Body of pancreas (tissue), 4 donors: ENCODE data around the gene TMEM181. TPM values are rescaled to one million over a fixed set of nuclear protein-coding genes. Genes with fewer than 3 reads are reported as not detected.

Experiments used
- ATAC-seq: fragments of 150-250 bp; one replicate; pipeline ENCODE4 v1.9.1; 2016
- DNase-seq, 4 donors: peaks; one replicate each; pipeline ENCODE4 v3.0.0-alpha.2; 2019
- H3K27ac ChIP-seq, 4 donors: fragments of 200-600 bp; sonication (generic); 1 replicate in 3 of 4; 2 replicates in 1 of 4; pipeline versions ENCODE4 v1.5.1 to v1.6.1; 2016 to 2019; ENCODE audit warnings: mild to moderate bottlenecking in 1 of 4, mixed read lengths in 1 of 4, moderate library complexity in 1 of 4
- H3K27me3 ChIP-seq, 2 donors: fragments of 200-600 bp; sonication (generic); one replicate each; pipeline ENCODE4 v1.6.0; 2016; ENCODE audit warnings: mild to moderate bottlenecking in 1 of 2
- H3K36me3 ChIP-seq, 2 donors: fragments of 200-600 bp; sonication (generic); replicated peaks in 1 of 2; 2 replicates each; pipeline ENCODE4 v1.5.1; 2016; ENCODE audit warnings: low read depth in 2 of 2; ENCODE audit not compliant: insufficient read depth in 1 of 2
- H3K4me1 ChIP-seq: fragments of 200-600 bp; sonication (generic); one replicate; pipeline ENCODE4 v1.6.0; 2016
- H3K4me3 ChIP-seq, 2 donors: fragments of 200-600 bp; sonication (generic); 1 replicate in 1 of 2; 2 replicates in 1 of 2; pipeline ENCODE4 v1.5.1; 2016 to 2019
- H3K9me3 ChIP-seq, 3 donors: fragments of 200-600 bp; sonication (generic); 1 replicate in 2 of 3; 2 replicates in 1 of 3; pipeline ENCODE4 v1.5.1; 2016
- CTCF ChIP-seq, 7 experiments: fragments of 450-650 bp in 4 of 7; fragments of 200-600 bp in 3 of 7; sonication (generic) in 3 of 7; IDR thresholded peaks; one replicate each; pipeline ENCODE4 v1.5.1; 2016 to 2019; ENCODE audit warnings: antibody characterized with exemption in 7 of 7
- POLR2A ChIP-seq, 3 donors: fragments of 450-650 bp; IDR thresholded peaks; one replicate each; pipeline ENCODE4 v1.6.1; 2016; ENCODE audit warnings: antibody characterized with exemption in 3 of 3, mild to moderate bottlenecking in 2 of 3
- WGBS, 2 donors: methylation state at CpG; one replicate each; pipeline ENCODE4 v1.1.5; 2017; 5-methylcytosine and 5-hydroxymethylcytosine counted together
- intact Hi-C: fragments of 100-400 bp; cut with DNase I; formaldehyde crosslinking; loops from one replicate; pipeline ENCODE4 v1.15.1; 2023
- total RNA-seq, 2 donors: library from RNA; depleted of rRNA; stranded (reverse); fragments of >200 nt; gene quantifications; one replicate each; pipeline ENCODE4 v1.1.0, GENCODE V29; 2016

Gene TMEM181
- total RNA-seq, 2 donors from 2014 or later = 19.8 to 34.2 TPM

GRCh38 chr6:158564243-158565121 is 4.6 kb downstream of the TMEM181 start:
- DNase-seq = no peak
- Histone ChIP-seq H3K4me3 (no peak overlapping the region), H3K36me3 (no peaks in the 10 kb centered on the region), H3K9me3 (no peaks in the 10 kb centered on the region), H3K27me3 (no peaks in the 10 kb centered on the region), H3K27ac (peak overlapping the region in 3 of 4 donors; percentile 38 to 60 (median 41)), H3K4me1 (peaks cover 55% of the 10 kb centered on the region)
- no peak for TF ChIP-seq POLR2A (IDR thresholded peaks at IDR 0.05)
- no peak for TF ChIP-seq CTCF (IDR thresholded peaks at IDR 0.05)
- intact Hi-C loops = no loop called here
- ATAC-seq = no peak
- WGBS, 2 donors = 72 to 78% methylated on average over 16 of the region's 16 CpGs

- Histone ChIP-seq H3K27me3 (no peaks in the 10 kb centered on the region), H3K36me3 (no peaks in the 10 kb centered on the region), H3K9me3 (no peaks in the 10 kb centered on the region), H3K4me3 (no peak overlapping the region), H3K27ac (peak overlapping the region in 2 of 4 donors; percentile 4 to 41), H3K4me1 (peaks cover 60% of the 10 kb centered on the region)
- WGBS, 2 donors = 67% methylated on average over 9 of the region's 9 CpGs; no CpG with 5 or more reads in 1 of the 2 donors
- DNase-seq (no peak), ATAC-seq (no peak)
- intact Hi-C loops = no loop called here
- TF ChIP-seq POLR2A (IDR thresholded peaks at IDR 0.05) = no peak
- TF ChIP-seq CTCF (IDR thresholded peaks at IDR 0.05) = no peak
Observed at GRCh38 chr6:158565122-158565429, 5.2 kb downstream of the TMEM181 start.

- Histone ChIP-seq H3K9me3 (no peaks in the 10 kb centered on the region), H3K27me3 (no peaks in the 10 kb centered on the region), H3K27ac (peak overlapping the region in 1 of 4 donors; percentile 4), H3K36me3 (no peaks in the 10 kb centered on the region), H3K4me1 (peaks cover 65% of the 10 kb centered on the region), H3K4me3 (no peak overlapping the region)
- intact Hi-C loops = no loop called here
- WGBS, 2 donors = 81 to 83% methylated on average over 13 to 14 of the region's 14 CpGs
- DNase-seq (no peak), ATAC-seq (no peak)
- no peak for TF ChIP-seq POLR2A (IDR thresholded peaks at IDR 0.05)
- no peak for TF ChIP-seq CTCF (IDR thresholded peaks at IDR 0.05)
Observed at GRCh38 chr6:158565482-158566040, 5.7 kb downstream of the TMEM181 start.

- no peak for TF ChIP-seq CTCF (IDR thresholded peaks at IDR 0.05)
- Histone ChIP-seq H3K36me3 (no peaks in the 10 kb centered on the region), H3K27ac (no peak overlapping the region), H3K27me3 (no peaks in the 10 kb centered on the region), H3K4me1 (peaks cover 67% of the 10 kb centered on the region), H3K9me3 (no peaks in the 10 kb centered on the region), H3K4me3 (no peak overlapping the region)
- ATAC-seq (no peak), DNase-seq (no peak)
- 82 to 90% methylated on average over 9 of the region's 9 CpGs for WGBS, 2 donors
- intact Hi-C loops = no loop called here
Observed at GRCh38 chr6:158566207-158566818, 6.4 kb downstream of the TMEM181 start.
